Endothelial cell of umbilical vein (primary cell): ENCODE measurements around the gene SEMA4C. TPM values are rescaled to one million over a fixed set of nuclear protein-coding genes. Genes with fewer than 3 reads are reported as not detected.

Source experiments
- BruUV-seq: library from RNA; stranded (reverse); fragments of 400-500 nt; replicated peaks from 2 replicates; lab custom pipeline; 2021; lab: Mats Ljungman, UMichigan
- CTCF ChIA-PET: fragments of 300-600, 350-600 bp; sonication (Branson Sonifier 250); formaldehyde crosslinking; loops from one replicate; lab custom pipeline; 2021; ENCODE audit warnings: antibody characterized with exemption, inconsistent platforms; lab: Charles Lee
- POLR2A ChIA-PET: fragments of 300-600, 350-600 bp; sonication (Branson Sonifier 250); formaldehyde crosslinking; loops from one replicate; lab custom pipeline; 2021; ENCODE audit warnings: antibody characterized with exemption, inconsistent platforms; lab: Charles Lee
- DNase-seq: peaks from one replicate; pipeline ENCODE4 v3.0.0-alpha.2; 2011; ENCODE audit warnings: low read depth, low spot score
- FAIRE-seq: peaks from 2 replicates; lab custom pipeline; 2011; peaks lifted over from hg19 to GRCh38; lab: Jason Lieb, UNC
- H2AFZ ChIP-seq: 2 replicates; pipeline ENCODE4 v1.6.0; 2012; ENCODE audit warnings: low read depth, low read length, control low read depth, inconsistent platforms
- H3K27ac ChIP-seq: 2 replicates; pipeline ENCODE4 v1.5.1; 2011; ENCODE audit warnings: low read depth, mild to moderate bottlenecking, control low read depth, low read length, moderate library complexity; ENCODE audit not compliant: insufficient read depth
- H3K27me3 ChIP-seq, 2 experiments: 2 replicates each; pipeline versions ENCODE4 v1.6.0 to v1.6.1; 2011; ENCODE audit warnings: low read length in 2 of 2, mixed read lengths in 1 of 2; ENCODE audit not compliant: control insufficient read depth in 2 of 2, insufficient read depth in 2 of 2
- H3K36me3 ChIP-seq, 2 experiments: 2 replicates in 1 of 2; 3 replicates in 1 of 2; pipeline ENCODE4 v1.5.1; 2011; ENCODE audit warnings: low read length in 2 of 2, mild to moderate bottlenecking in 1 of 2, moderate library complexity in 1 of 2; ENCODE audit not compliant: control insufficient read depth in 2 of 2, insufficient read depth in 2 of 2; ENCODE audit errors: extremely low read depth in 1 of 2
- H3K4me1 ChIP-seq: 3 replicates; pipeline ENCODE4 v1.5.1; 2011; ENCODE audit warnings: mild to moderate bottlenecking, low read length; ENCODE audit not compliant: control insufficient read depth, insufficient read depth; ENCODE audit errors: extremely low read depth
- H3K4me2 ChIP-seq: 2 replicates; pipeline ENCODE4 v1.6.1; 2011; ENCODE audit warnings: low read length, control low read depth, mixed read lengths; ENCODE audit not compliant: insufficient read depth
- H3K4me3 ChIP-seq, 3 experiments: fragments of 200-600 bp in 1 of 3; sonication (generic), shearing (Covaris generic) in 1 of 3; replicated peaks in 1 of 3; 2 replicates each; pipeline ENCODE4 v1.5.1; 2011 to 2016; ENCODE audit warnings: control low read depth in 3 of 3, low read length in 3 of 3, mild to moderate bottlenecking in 2 of 3, inconsistent platforms in 1 of 3, low read depth in 1 of 3, moderate library complexity in 1 of 3; ENCODE audit not compliant: insufficient read depth in 1 of 3
- H3K79me2 ChIP-seq: 2 replicates; pipeline ENCODE4 v1.6.0; 2012; ENCODE audit warnings: low read length, inconsistent platforms; ENCODE audit not compliant: control insufficient read depth, insufficient read depth
- H3K9ac ChIP-seq: replicated peaks from 2 replicates; pipeline ENCODE3; 2011; ENCODE audit warnings: low read length, control low read depth; ENCODE audit not compliant: insufficient read depth; ENCODE audit errors: extremely low read depth
- H3K9me1 ChIP-seq: replicated peaks from 3 replicates; pipeline ENCODE4 v1.6.0; 2011; ENCODE audit warnings: mild to moderate bottlenecking, low read length; ENCODE audit not compliant: control insufficient read depth, insufficient read depth; ENCODE audit errors: extremely low read depth
- H3K9me3 ChIP-seq: replicated peaks from 2 replicates; pipeline ENCODE4 v1.5.1; 2012; ENCODE audit warnings: low read length, inconsistent platforms; ENCODE audit not compliant: control insufficient read depth, insufficient read depth
- H4K20me1 ChIP-seq: replicated peaks from 2 replicates; pipeline ENCODE3; 2011; ENCODE audit warnings: mild to moderate bottlenecking, low read length; ENCODE audit not compliant: control insufficient read depth, insufficient read depth; ENCODE audit errors: extremely low read depth
- EZH2 ChIP-seq: IDR thresholded peaks from 2 replicates; pipeline ENCODE4 v1.6.1; 2012; ENCODE audit warnings: borderline replicate concordance, low read depth, mild to moderate bottlenecking, moderate library complexity, low read length, inconsistent platforms; ENCODE audit not compliant: severe bottlenecking
- FOS ChIP-seq: IDR thresholded peaks from 2 replicates; pipeline ENCODE4 v1.6.1; 2011; ENCODE audit warnings: mild to moderate bottlenecking, low read length, moderate library complexity, borderline replicate concordance; ENCODE audit not compliant: insufficient read depth
- GATA2 ChIP-seq: IDR thresholded peaks from 2 replicates; pipeline ENCODE4 v1.7.0; 2011; ENCODE audit warnings: low read depth, mild to moderate bottlenecking, moderate library complexity, mixed read lengths, low read length; ENCODE audit not compliant: insufficient read length, insufficient read depth
- JUN ChIP-seq: IDR thresholded peaks from 2 replicates; pipeline ENCODE4 v1.6.1; 2011; ENCODE audit warnings: borderline replicate concordance, low read depth; ENCODE audit not compliant: insufficient read length, insufficient read depth
- MYC ChIP-seq: IDR thresholded peaks from one replicate; pipeline ENCODE4 v1.6.1; 2011; ENCODE audit warnings: mild to moderate bottlenecking, low read depth, low read length
- POLR2A ChIP-seq: IDR thresholded peaks from 2 replicates; pipeline ENCODE4 v1.6.1; 2012; ENCODE audit warnings: low read depth, mild to moderate bottlenecking, control low read depth, low read length
- POLR2AphosphoS5 ChIP-seq: IDR thresholded peaks from 2 replicates; pipeline ENCODE4 v1.6.1; 2012; ENCODE audit warnings: low read depth, mild to moderate bottlenecking, control low read depth, low read length, moderate library complexity; ENCODE audit not compliant: insufficient read depth
- dilution Hi-C: fragments of 300-500 bp; cut with MboI; formaldehyde crosslinking; loops from one replicate; pipeline ENCODE4 v1.15.0; 2019; ENCODE audit warnings: low sequenced_read_pairs; ENCODE audit not compliant: extremely low pct_ligation_motif_present
- intact Hi-C: fragments of 100-400 bp; cut with micrococcal nuclease; formaldehyde crosslinking; loops from one replicate; pipeline ENCODE4 v1.10.0; 2022
- polyA plus RNA-seq, 4 experiments: library from polyadenylated mRNA; depleted of rRNA in 3 of 4; stranded (reverse) in 3 of 4; unstranded in 1 of 4; fragments of >200 nt; gene quantifications; 2 replicates each; pipeline versions ENCODE4 v1.2.1 to v1.2.3, GENCODE V29; 2011 to 2012; ENCODE audit warnings: missing spikeins in 1 of 4
- total RNA-seq: library from RNA; stranded (reverse); gene quantifications from 2 replicates; pipeline ENCODE4 v1.2.3, GENCODE V29; 2021
- TF ChIP-seq, protein P1 (sequence below), 2 donors: IDR thresholded peaks; 1 replicate in 1 of 2; 2 replicates in 1 of 2; pipeline ENCODE4 v1.5.1; 2011; ENCODE audit warnings: low read length in 2 of 2, mild to moderate bottlenecking in 2 of 2, moderate library complexity in 2 of 2, control low read depth in 1 of 2, inconsistent platforms in 1 of 2, low read depth in 1 of 2; ENCODE audit not compliant: insufficient read depth in 1 of 2; ENCODE audit errors: extremely low read depth in 1 of 2
- TF ChIP-seq, protein P2 (sequence below): IDR thresholded peaks from 2 replicates; pipeline ENCODE4 v1.6.1; 2011; ENCODE audit not compliant: insufficient read depth, insufficient read length

The SEMA4C gene
- total and polyA plus RNA-seq, 2 donors (not counting 3 experiments of a cell fraction or from before 2014, with no cell fraction given) = 16.4 to 17.3 TPM

DNA sequence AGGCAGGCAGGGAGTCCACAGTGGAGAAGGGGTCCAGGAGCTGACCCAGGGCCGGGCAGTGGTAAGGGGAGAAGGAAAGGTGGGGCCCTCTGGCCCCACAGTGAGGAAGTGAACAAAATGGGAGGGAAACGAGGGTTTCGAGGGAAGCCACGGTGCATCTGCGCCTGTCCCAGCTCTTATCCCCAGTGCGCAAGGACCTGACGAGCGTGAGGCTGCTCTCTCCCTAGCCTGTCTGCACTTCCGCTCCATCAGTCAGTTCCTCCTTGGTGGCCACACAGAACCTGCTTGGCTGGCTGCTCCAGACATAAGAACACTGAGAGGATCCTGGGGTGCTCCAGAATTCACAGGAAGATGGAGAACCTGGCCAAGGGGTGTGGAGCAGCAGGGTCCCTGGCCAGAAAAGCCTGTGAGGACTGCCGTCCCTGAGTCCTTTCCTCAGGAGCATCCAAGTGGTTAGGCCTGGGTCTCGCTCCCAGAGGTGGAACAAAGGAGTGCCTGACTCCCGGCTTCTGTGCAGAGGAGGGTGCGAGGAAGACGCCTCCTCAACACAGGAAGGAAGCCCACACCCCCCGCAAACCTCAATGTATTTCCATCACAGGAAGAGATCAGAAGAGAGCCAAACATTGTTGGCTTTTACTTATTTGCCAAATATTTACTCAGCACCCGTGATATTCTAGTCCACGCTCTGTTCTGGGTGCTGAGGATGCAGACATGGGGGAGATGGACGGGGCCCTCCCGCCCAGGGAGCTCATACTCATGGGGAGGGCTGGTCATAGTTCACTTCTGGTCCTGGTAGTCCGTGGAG is 43.7 kb upstream of the SEMA4C start:
- Histone ChIP-seq H3K27me3 (peaks cover 0 to 4% of the 10 kb centered on the region in 2 experiments), H3K79me2 (no peaks in the 10 kb centered on the region), H3K4me2 (no peak overlapping the region), H3K9me3 (no peaks in the 10 kb centered on the region), H4K20me1 (no peaks in the 10 kb centered on the region), H3K27ac (no peak overlapping the region), H3K4me3 (no peak overlapping the region), H3K4me1 (no peaks in the 10 kb centered on the region), H3K9me1 (no peaks in the 10 kb centered on the region), H2AFZ (no peak overlapping the region), H3K36me3 (no peaks in the 10 kb centered on the region), H3K9ac (no peak overlapping the region)
- ChIA-PET POLR2A (no interaction called here), CTCF (no interaction called here)
- no peak for DNase-seq
- no peak for FAIRE-seq
- dilution Hi-C loops = no loop called here
- no TSS peak for BruUV-seq
- intact Hi-C loops = no loop called here
- TF ChIP-seq GATA2 (no peak), JUN (no peak), FOS (no peak), MYC (no peak), POLR2A (no peak), EZH2 (no peak), POLR2AphosphoS5 (no peak)
- TF ChIP-seq, protein P1, sequence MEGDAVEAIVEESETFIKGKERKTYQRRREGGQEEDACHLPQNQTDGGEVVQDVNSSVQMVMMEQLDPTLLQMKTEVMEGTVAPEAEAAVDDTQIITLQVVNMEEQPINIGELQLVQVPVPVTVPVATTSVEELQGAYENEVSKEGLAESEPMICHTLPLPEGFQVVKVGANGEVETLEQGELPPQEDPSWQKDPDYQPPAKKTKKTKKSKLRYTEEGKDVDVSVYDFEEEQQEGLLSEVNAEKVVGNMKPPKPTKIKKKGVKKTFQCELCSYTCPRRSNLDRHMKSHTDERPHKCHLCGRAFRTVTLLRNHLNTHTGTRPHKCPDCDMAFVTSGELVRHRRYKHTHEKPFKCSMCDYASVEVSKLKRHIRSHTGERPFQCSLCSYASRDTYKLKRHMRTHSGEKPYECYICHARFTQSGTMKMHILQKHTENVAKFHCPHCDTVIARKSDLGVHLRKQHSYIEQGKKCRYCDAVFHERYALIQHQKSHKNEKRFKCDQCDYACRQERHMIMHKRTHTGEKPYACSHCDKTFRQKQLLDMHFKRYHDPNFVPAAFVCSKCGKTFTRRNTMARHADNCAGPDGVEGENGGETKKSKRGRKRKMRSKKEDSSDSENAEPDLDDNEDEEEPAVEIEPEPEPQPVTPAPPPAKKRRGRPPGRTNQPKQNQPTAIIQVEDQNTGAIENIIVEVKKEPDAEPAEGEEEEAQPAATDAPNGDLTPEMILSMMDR (IDR thresholded peaks at IDR 0.05; ENCODE audit: extremely low read depth in 1 of 2, insufficient read depth in 1 of 2, low read depth in 1 of 2, low read length in 2 of 2) = no peak
- TF ChIP-seq, protein P2, sequence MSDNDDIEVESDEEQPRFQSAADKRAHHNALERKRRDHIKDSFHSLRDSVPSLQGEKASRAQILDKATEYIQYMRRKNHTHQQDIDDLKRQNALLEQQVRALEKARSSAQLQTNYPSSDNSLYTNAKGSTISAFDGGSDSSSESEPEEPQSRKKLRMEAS = no peak
